IPS-NIHi7 (cell line): ENCODE data around the gene NEMP1.
A peak's percentile ranks its signal among the peaks of the same experiment; 100 is the strongest.

Experiments used
- DNase-seq: peaks from one replicate; pipeline ENCODE4 v3.0.0; 2012; ENCODE audit warnings: mixed read lengths; ENCODE audit errors: extremely low spot score

Gene NEMP1

DNA sequence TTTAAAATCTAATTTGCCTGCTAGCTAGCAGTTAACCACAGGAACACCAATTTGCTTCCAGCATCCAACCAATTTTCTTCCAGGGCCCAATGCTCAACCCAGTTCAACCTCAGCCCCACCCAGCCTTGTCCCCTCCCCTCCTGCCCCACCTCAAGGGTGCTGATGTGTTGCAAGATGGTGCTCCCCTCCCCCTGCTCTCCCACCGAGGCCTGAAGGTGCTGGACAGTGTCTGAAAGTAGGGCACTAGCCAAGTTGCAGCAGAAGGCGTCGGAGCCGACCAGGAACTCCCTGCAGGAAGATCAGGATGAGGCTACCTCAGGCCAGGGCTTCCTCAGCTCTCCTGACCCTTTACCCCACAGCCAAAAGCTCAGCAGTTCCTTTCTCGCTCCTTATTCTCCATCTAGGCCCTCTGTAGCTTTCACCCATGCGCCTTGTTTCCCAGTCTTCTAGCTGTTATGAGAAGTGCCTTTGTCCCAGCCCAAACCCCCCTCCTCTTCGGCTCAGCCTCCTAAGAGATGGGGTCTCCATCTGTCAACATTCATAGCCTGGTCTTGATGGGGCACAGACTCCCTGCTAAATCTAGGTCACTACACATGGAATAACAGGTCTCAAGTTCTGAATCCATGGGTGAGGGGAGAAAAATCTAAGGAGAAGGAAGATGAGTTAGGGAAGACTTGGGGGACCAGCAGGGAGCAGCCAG is 29.0 kb upstream of the NEMP1 start:
- DNase-seq = no peak

GRCh38 chr12:57106021-57106708 is 27.6 kb upstream of the NEMP1 start:
- DNase-seq = no peak

DNA sequence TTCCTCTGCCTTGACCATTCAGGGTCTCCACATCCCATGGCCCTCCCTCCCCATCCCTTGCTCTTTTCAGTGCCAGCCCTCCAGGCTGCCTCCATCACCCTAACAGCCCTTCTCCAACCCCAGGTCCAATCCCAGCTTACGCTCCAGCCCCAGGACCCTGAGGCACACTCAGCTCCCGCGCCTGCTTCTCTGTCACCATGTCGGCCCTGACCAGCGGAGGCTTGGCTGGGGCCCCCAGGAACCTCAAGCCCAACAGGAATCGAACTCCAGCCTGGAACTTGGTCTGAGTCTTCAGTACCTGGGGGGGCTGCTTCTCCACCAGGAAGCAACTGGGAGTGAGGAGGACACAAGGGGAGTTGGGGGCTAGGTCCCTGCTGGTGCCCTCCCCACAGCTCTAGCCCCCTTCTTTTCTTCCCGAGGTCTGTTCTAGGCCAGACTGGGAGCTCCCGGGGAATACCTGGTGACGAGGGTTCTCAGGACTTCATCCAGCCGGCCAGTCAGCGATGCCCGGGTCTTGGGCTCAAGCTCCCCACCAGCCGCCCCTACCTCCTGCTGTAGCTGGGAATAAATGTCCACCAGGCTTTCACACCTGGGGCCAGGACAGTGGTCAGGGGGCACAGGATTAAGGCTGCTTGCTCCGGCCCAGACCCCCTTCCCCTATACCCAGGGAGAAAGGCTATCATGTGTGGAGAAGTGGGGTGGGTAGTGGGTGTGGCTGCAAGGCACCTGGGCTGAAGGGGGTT is 26.6 kb upstream of the NEMP1 start:
- DNase-seq = no peak

GRCh38 chr12:57104292-57104910 is 25.8 kb upstream of the NEMP1 start:
- no peak for DNase-seq

DNA sequence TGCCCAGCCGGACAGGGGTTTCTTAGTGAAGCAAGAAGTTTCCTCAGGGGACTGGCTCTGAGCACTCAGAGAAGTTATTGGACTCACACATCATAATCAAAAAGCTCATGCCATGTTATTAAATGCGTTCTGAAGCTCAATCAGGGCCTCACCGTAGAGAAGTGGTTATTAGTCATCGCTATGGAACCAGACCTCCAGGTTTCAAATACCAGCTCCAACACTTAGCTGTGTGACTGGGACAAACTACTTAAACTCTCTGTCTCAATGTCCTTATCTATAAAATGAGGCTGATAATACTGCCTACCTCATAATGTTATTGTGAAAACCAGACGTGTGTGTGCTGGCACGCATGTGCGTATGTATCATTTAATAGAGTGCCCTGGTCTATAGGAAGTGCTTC is 25.3 kb upstream of the NEMP1 start:
- no peak for DNase-seq

- DNase-seq = no peak
Measured at GRCh38 chr12:57101892-57102695, 23.5 kb upstream of the NEMP1 start.

- no peak for DNase-seq
Measured at GRCh38 chr12:57099766-57100165, 21.2 kb upstream of the NEMP1 start.

- no peak for DNase-seq
Measured at GRCh38 chr12:57099047-57099714, 20.6 kb upstream of the NEMP1 start.

DNA sequence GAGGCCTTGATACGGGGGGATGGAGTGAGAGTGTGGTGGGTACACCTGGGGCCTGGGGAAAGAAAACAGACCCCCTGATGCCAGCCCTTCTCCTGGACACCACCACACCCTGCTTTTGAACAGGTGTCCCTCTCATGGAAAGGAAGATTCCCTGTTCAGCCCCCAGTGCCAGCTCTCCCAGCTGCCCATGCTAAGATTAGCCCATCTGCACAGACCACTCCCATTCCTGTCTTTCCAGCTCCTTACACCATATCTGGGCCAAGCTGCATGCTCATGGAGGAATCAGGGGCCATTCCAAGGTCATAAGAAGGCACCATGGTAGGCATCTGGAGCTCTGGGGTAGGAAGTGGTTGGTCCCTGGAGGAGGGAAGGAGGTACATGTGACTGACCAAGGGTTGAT is 20.0 kb upstream of the NEMP1 start:
- DNase-seq = no peak

- no peak for DNase-seq
Measured at GRCh38 chr12:57097554-57097835, 18.9 kb upstream of the NEMP1 start.

GRCh38 chr12:57096748-57097553 is 18.4 kb upstream of the NEMP1 start:
- DNase-seq = no peak

GRCh38 chr12:57096099-57096572 is 17.5 kb upstream of the NEMP1 start:
- DNase-seq = no peak

DNA sequence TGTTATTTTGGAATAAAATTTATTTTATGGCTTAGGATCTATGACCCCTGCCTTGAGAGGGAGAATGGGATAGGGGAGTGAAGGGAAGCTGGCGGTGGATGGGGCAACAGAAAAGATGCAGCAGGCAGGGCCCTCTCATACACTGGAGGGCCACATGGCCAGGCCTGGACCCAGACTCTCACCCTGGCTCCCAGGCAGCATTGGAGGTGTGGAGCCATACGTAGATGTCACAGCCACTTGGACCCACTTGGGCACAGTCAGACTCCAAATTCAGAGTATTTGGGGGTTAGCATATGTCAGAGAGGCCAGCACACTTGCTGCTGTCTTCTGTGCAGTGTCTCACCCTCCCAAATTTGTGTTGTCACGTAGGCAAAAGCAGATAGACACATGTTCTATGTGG is 16.8 kb upstream of the NEMP1 start:
- no peak for DNase-seq

GRCh38 chr12:57094208-57095160 is 15.9 kb upstream of the NEMP1 start:
- no peak for DNase-seq

GRCh38 chr12:57093415-57094207 is 15.0 kb upstream of the NEMP1 start:
- DNase-seq = peak; percentile 74

DNA sequence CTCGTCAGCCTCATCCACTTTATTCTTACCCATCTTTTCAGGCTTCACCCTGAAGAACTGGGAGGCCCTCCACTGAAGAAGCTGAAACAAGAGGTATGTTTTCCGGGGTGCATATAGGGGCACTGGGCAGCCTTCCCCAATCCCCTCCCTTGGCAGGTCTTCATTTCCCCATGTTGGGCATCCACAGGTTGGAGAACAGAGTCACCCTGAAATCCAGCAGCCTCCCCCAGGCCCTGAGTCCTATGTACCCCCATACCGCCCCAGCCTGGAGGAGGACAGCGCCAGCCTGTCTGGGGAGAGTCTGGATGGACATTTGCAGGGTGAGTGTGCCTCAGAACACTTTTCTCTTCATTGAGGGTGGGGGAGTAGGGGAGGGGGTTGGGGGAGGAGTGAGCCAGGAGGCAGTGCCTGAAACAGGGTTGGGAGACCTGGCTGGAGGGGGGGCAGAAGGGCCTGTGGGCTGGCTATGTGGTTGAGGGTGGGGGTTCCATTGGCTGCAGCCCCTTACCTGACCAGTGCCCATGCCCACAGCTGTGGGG is 14.4 kb upstream of the NEMP1 start:
- no peak for DNase-seq

DNA sequence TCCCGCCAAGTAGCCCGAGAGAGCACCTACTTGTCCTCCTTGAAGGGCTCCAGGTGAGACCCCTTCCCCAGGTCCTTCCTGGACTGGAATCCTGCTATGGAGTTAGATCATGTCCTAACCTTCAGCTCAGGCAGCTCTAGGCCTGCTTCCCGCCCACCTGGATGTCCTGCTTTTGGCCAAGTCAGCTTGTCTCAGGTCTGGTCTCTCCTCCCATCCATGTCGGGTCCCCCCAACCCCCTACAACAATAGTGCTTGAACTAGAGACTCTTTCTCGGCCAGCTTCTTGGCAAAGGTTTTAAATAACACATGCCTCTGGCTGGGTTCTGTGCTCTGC is 13.9 kb upstream of the NEMP1 start:
- DNase-seq = no peak
